AG09319 (cell line): ENCODE measurements around the gene HDLBP.
A peak's percentile ranks its signal among the peaks of the same experiment; 100 is the strongest.

Experiments used
- DNase-seq: peaks from one replicate; pipeline ENCODE4 v3.0.0-alpha.2; 2010; ENCODE audit warnings: low read depth; ENCODE audit errors: extremely low read depth
- CTCF ChIP-seq: IDR thresholded peaks from 2 replicates; pipeline ENCODE4 v1.5.1; 2011; ENCODE audit warnings: low read depth, mild to moderate bottlenecking, inconsistent platforms, low read length, moderate library complexity

The HDLBP gene

GRCh38 chr2:241273210-241274020 lies 42.1 kb downstream of the HDLBP start:
- DNase-seq, result no peak
- no peak for TF ChIP-seq CTCF

- DNase-seq, result peak; percentile 35
- no peak for TF ChIP-seq CTCF
These were observed 42.9 kb downstream of the HDLBP start for GRCh38 chr2:241272303-241273209.

- DNase-seq, result peak; percentile 44
- no peak for TF ChIP-seq CTCF
These were observed 43.7 kb downstream of the HDLBP start for GRCh38 chr2:241271706-241272302.

GRCh38 chr2:241270531-241270930 lies 44.9 kb downstream of the HDLBP start:
- no peak for TF ChIP-seq CTCF
- no peak for DNase-seq

- DNase-seq, result no peak
- no peak for TF ChIP-seq CTCF
These were observed 45.6 kb downstream of the HDLBP start for GRCh38 chr2:241269707-241270520.

- TF ChIP-seq CTCF, result no peak; the same call in none of the 2 replicates
- no peak for DNase-seq
These were observed 46.6 kb downstream of the HDLBP start for GRCh38 chr2:241268716-241269445.
